GM23338 (cell line): Measurements from ENCODE around the gene TIMM13. TPM values are rescaled to one million over a fixed set of nuclear protein-coding genes. Genes with fewer than 3 reads are reported as not detected.
A peak's percentile ranks its signal among the peaks of the same experiment; 100 is the strongest.

ENCODE experiments used
- ATAC-seq: fragments of 200-7000 bp; cut with Tn5 transposase; 3 replicates; pipeline ENCODE4 v1.9.1; 2020
- DNase-seq: peaks from one replicate; pipeline ENCODE4 v3.0.0-alpha.2; 2015; ENCODE audit warnings: low spot score
- H2AFZ ChIP-seq: fragments of 200-600 bp; sonication (generic); 2 replicates; pipeline ENCODE4 v1.8.0; 2016; ENCODE audit warnings: antibody characterized with exemption, mild to moderate bottlenecking, moderate library complexity
- H3F3A ChIP-seq: fragments of 200-600 bp; sonication (generic); replicated peaks from 2 replicates; pipeline ENCODE4 v1.8.0; 2017; ENCODE audit warnings: antibody characterized with exemption, mixed run types, low read depth
- H3K27ac ChIP-seq: fragments of 200-600 bp; sonication (generic); 2 replicates; pipeline ENCODE4 v1.6.1; 2016; ENCODE audit warnings: low read depth
- H3K27me3 ChIP-seq: fragments of 200-600 bp; sonication (generic); 2 replicates; pipeline ENCODE4 v1.8.0; 2016; ENCODE audit warnings: mild to moderate bottlenecking, mixed run types, moderate library complexity; ENCODE audit not compliant: insufficient read depth
- H3K36me3 ChIP-seq: fragments of 200-600 bp; sonication (generic); 2 replicates; pipeline ENCODE4 v1.8.0; 2016; ENCODE audit warnings: mild to moderate bottlenecking; ENCODE audit not compliant: insufficient read depth
- H3K4me1 ChIP-seq: fragments of 200-600 bp; sonication (generic); 2 replicates; pipeline ENCODE4 v1.8.0; 2016; ENCODE audit warnings: mild to moderate bottlenecking, moderate library complexity; ENCODE audit not compliant: insufficient read depth
- H3K4me2 ChIP-seq: fragments of 200-600 bp; sonication (generic); 2 replicates; pipeline ENCODE4 v1.7.1; 2017; ENCODE audit warnings: mixed run types
- H3K4me3 ChIP-seq: fragments of 200-600 bp; sonication (generic); 2 replicates; pipeline ENCODE4 v1.6.1; 2016; ENCODE audit warnings: mixed run types
- H3K79me2 ChIP-seq: fragments of 200-600 bp; sonication (generic); replicated peaks from 2 replicates; pipeline ENCODE4 v1.8.0; 2017; ENCODE audit warnings: mild to moderate bottlenecking; ENCODE audit not compliant: insufficient read depth
- H3K9me2 ChIP-seq: fragments of 200-600 bp; sonication (generic); 2 replicates; pipeline ENCODE4 v1.8.0; 2017; ENCODE audit not compliant: insufficient read depth
- H4K20me1 ChIP-seq: fragments of 200-600 bp; sonication (generic); replicated peaks from 2 replicates; pipeline ENCODE4 v1.8.0; 2017; ENCODE audit warnings: mild to moderate bottlenecking; ENCODE audit not compliant: insufficient read depth
- H3K27ac Mint-ChIP-seq: 2 replicates; pipeline ENCODE4 v1.8.0; 2020; ENCODE audit warnings: inconsistent platforms, mild to moderate bottlenecking, moderate library complexity, mixed read lengths
- H3K27me3 Mint-ChIP-seq: 3 replicates; pipeline ENCODE4 v1.8.0; 2022; ENCODE audit warnings: low read depth, mild to moderate bottlenecking, moderate library complexity, mixed read lengths, inconsistent platforms; ENCODE audit not compliant: insufficient read depth, poor library complexity
- H3K36me3 Mint-ChIP-seq: 3 replicates; pipeline ENCODE4 v1.8.0; 2021; ENCODE audit warnings: low read depth, mild to moderate bottlenecking, inconsistent platforms, moderate library complexity, mixed read lengths
- H3K4me1 Mint-ChIP-seq: 3 replicates; pipeline ENCODE4 v1.8.0; 2020; ENCODE audit warnings: mild to moderate bottlenecking, inconsistent platforms, mixed read lengths
- H3K4me3 Mint-ChIP-seq: 3 replicates; pipeline ENCODE4 v1.8.0; 2021; ENCODE audit warnings: moderate library complexity, mild to moderate bottlenecking, inconsistent platforms, mixed read lengths
- H3K9me3 Mint-ChIP-seq: 3 replicates; pipeline ENCODE4 v1.8.0; 2020; ENCODE audit warnings: moderate library complexity, mild to moderate bottlenecking, inconsistent platforms, mixed read lengths
- CREB1 ChIP-seq: fragments of 250-450 bp; sonication (Bioruptor Pico); IDR thresholded peaks from 2 replicates; pipeline ENCODE4 v1.5.0; 2020; ENCODE audit warnings: low read depth, mild to moderate bottlenecking, moderate library complexity
- ETS1 ChIP-seq: IDR thresholded peaks from 2 replicates; pipeline ENCODE4 v1.6.1; 2016; ENCODE audit warnings: antibody characterized with exemption
- EZH2 ChIP-seq: fragments of 200-600 bp; sonication (generic); IDR thresholded peaks from one replicate; pipeline ENCODE4 v1.8.0; 2017; ENCODE audit warnings: antibody characterized with exemption, mild to moderate bottlenecking, low read depth; ENCODE audit not compliant: unreplicated experiment
- JUNB ChIP-seq: IDR thresholded peaks from one replicate; pipeline ENCODE4 v1.6.1; 2016; ENCODE audit warnings: antibody characterized with exemption; ENCODE audit not compliant: unreplicated experiment
- NANOG ChIP-seq: IDR thresholded peaks from 2 replicates; pipeline ENCODE4 v1.6.1; 2016; ENCODE audit warnings: antibody characterized with exemption, borderline replicate concordance
- POLR2AphosphoS5 ChIP-seq: IDR thresholded peaks from 2 replicates; pipeline ENCODE4 v1.6.1; 2016; ENCODE audit warnings: antibody characterized with exemption, low read depth
- REST ChIP-seq: IDR thresholded peaks from one replicate; pipeline ENCODE4 v1.6.1; 2018; ENCODE audit warnings: antibody characterized with exemption; ENCODE audit not compliant: unreplicated experiment
- STAT1 ChIP-seq: IDR thresholded peaks from one replicate; pipeline ENCODE4 v1.6.1; 2016; ENCODE audit warnings: antibody characterized with exemption; ENCODE audit not compliant: unreplicated experiment
- ZNF114 ChIP-seq: fragments of 250-450 bp; sonication (Bioruptor Pico); IDR thresholded peaks from 2 replicates; pipeline ENCODE4 v1.5.0; 2020; ENCODE audit warnings: mild to moderate bottlenecking, moderate library complexity
- ZNF331 ChIP-seq: fragments of 250-450 bp; sonication (Bioruptor Pico); IDR thresholded peaks from 2 replicates; pipeline ENCODE4 v1.5.0; 2020; ENCODE audit warnings: low read depth, mild to moderate bottlenecking, moderate library complexity
- polyA plus RNA-seq: library from polyadenylated mRNA; unstranded; fragments of >200 nt; fragmentation: Nextera tagmentation; extraction: Ambion mirVana; gene quantifications from 2 replicates; pipeline ENCODE4 v1.2.1, GENCODE V29; 2016
- total RNA-seq: library from RNA; depleted of rRNA; stranded (reverse); fragments of >200 nt; shearing (Covaris generic); gene quantifications from 2 replicates; pipeline ENCODE4 v1.2.3, GENCODE V29; 2014
- TF ChIP-seq, protein P1 (sequence below), 2 experiments: fragments of 200-600 bp in 1 of 2; sonication (generic) in 1 of 2; conservative IDR thresholded peaks; 2 replicates each; pipeline versions ENCODE4 v1.5.1 to v1.6.1; 2016 to 2017; ENCODE audit warnings: antibody characterized with exemption in 2 of 2, low read depth in 2 of 2, mild to moderate bottlenecking in 2 of 2, moderate library complexity in 1 of 2

The TIMM13 gene
- total and polyA plus RNA-seq, 2 experiments from 2014 or later: 140 to 347 TPM

- H3K79me2 ChIP-seq: peaks cover 71% of the 10 kb centered on the region
- Mint-ChIP-seq H3K27me3 (peaks cover 9% of the 10 kb centered on the region), H3K4me3 (peak overlapping the region; percentile 85), H3K27ac (peak overlapping the region; percentile 89), H3K4me1 (peaks cover 30% of the 10 kb centered on the region), H3K9me3 (no peaks in the 10 kb centered on the region), H3K36me3 (peaks cover 4% of the 10 kb centered on the region)
- no peak for DNase-seq
- no peaks in the 10 kb centered on the region for H3K27me3 ChIP-seq
- H3K4me1 ChIP-seq: peaks cover 15% of the 10 kb centered on the region
- no peak overlapping the region for H2AFZ ChIP-seq
- no peak for ATAC-seq
- peaks cover 5% of the 10 kb centered on the region; the same call in 1 of the 2 replicates for H3F3A ChIP-seq
- no peak overlapping the region for H3K27ac ChIP-seq
- peak overlapping the region; percentile 86 for H3K4me2 ChIP-seq
- TF ChIP-seq POLR2AphosphoS5 (no peak), ETS1 (no peak), CREB1 (no peak), EZH2 (no peak)
- no peaks in the 10 kb centered on the region for H3K36me3 ChIP-seq
- peaks cover 19% of the 10 kb centered on the region for H4K20me1 ChIP-seq
- H3K4me3 ChIP-seq: peak overlapping the region; percentile 91; the same call in 1 of the 2 replicates
- no peaks in the 10 kb centered on the region for H3K9me2 ChIP-seq
These were observed 27.0 kb upstream of the TIMM13 start for GRCh38 chr19:2454199-2454961.

- Mint-ChIP-seq H3K9me3 (no peaks in the 10 kb centered on the region), H3K36me3 (peaks cover 6% of the 10 kb centered on the region), H3K27me3 (peaks cover 9% of the 10 kb centered on the region), H3K4me3 (peak overlapping the region; percentile 26; the same call in 1 of the 3 replicates), H3K4me1 (peaks cover 30% of the 10 kb centered on the region), H3K27ac (peak overlapping the region; percentile 67; the same call in 1 of the 2 replicates)
- H3K79me2 ChIP-seq: peaks cover 80% of the 10 kb centered on the region
- ATAC-seq (no peak), DNase-seq (no peak)
- no peaks in the 10 kb centered on the region for H3K36me3 ChIP-seq
- peaks cover 15% of the 10 kb centered on the region for H3K4me1 ChIP-seq
- H3K27me3 ChIP-seq: no peaks in the 10 kb centered on the region
- peaks cover 5% of the 10 kb centered on the region; the same call in 1 of the 2 replicates for H3F3A ChIP-seq
- 0 out of 2 replicates have a peak overlapping the region, but pooled peaks have one; percentile 13 for H3K4me3 ChIP-seq
- H4K20me1 ChIP-seq: peaks cover 26% of the 10 kb centered on the region
- H3K4me2 ChIP-seq: peak overlapping the region; percentile 60
- no peaks in the 10 kb centered on the region for H3K9me2 ChIP-seq
- no peak overlapping the region for H2AFZ ChIP-seq
- H3K27ac ChIP-seq: no peak overlapping the region
- TF ChIP-seq REST (no peak), ETS1 (no peak), STAT1 (no peak), EZH2 (no peak), NANOG (no peak), POLR2AphosphoS5 (no peak), CREB1 (no peak), ZNF331 (CRISPR knock-in tag) (no peak), ZNF114 (CRISPR knock-in tag) (no peak), JUNB (no peak)
- TF ChIP-seq, protein P1, sequence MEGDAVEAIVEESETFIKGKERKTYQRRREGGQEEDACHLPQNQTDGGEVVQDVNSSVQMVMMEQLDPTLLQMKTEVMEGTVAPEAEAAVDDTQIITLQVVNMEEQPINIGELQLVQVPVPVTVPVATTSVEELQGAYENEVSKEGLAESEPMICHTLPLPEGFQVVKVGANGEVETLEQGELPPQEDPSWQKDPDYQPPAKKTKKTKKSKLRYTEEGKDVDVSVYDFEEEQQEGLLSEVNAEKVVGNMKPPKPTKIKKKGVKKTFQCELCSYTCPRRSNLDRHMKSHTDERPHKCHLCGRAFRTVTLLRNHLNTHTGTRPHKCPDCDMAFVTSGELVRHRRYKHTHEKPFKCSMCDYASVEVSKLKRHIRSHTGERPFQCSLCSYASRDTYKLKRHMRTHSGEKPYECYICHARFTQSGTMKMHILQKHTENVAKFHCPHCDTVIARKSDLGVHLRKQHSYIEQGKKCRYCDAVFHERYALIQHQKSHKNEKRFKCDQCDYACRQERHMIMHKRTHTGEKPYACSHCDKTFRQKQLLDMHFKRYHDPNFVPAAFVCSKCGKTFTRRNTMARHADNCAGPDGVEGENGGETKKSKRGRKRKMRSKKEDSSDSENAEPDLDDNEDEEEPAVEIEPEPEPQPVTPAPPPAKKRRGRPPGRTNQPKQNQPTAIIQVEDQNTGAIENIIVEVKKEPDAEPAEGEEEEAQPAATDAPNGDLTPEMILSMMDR (conservative IDR thresholded peaks at IDR 0.05; ENCODE audit: low read depth in 2 of 2): no peak
These were observed 26.1 kb upstream of the TIMM13 start for GRCh38 chr19:2453431-2454025.
